H1 (cell line): ENCODE measurements around the gene LAG3. TPM values are rescaled to one million over a fixed set of nuclear protein-coding genes. Genes with fewer than 3 reads are reported as not detected.

Experiments used
- CTCF ChIA-PET: fragments of 300-600 bp; sonication (Branson Sonifier 250); formaldehyde crosslinking; loops from one replicate; lab custom pipeline; 2021; ENCODE audit not compliant: partially characterized antibody; lab: Charles Lee
- POLR2A ChIA-PET: fragments of 300-600 bp; sonication (Branson Sonifier 250); formaldehyde crosslinking; loops from one replicate; lab custom pipeline; 2021; ENCODE audit warnings: inconsistent platforms; ENCODE audit not compliant: partially characterized antibody; lab: Charles Lee
- DNase-seq, 2 experiments: peaks; one replicate each; pipeline versions ENCODE4 v3.0.0 to v3.0.0-alpha.2; 2010 to 2022; ENCODE audit warnings: low spot score in 2 of 2, low read depth in 1 of 2, mixed read lengths in 1 of 2
- FAIRE-seq: peaks from 2 replicates; lab custom pipeline; 2011; peaks lifted over from hg19 to GRCh38; lab: Jason Lieb, UNC
- H2AFZ ChIP-seq: 2 replicates; pipeline ENCODE4 v1.8.1; 2012; ENCODE audit warnings: low read length, inconsistent platforms
- H2AK5ac ChIP-seq: 2 replicates; pipeline ENCODE4 v1.6.1; 2013; ENCODE audit warnings: low read depth, low read length
- H2BK120ac ChIP-seq: replicated peaks from 2 replicates; pipeline ENCODE3; 2013; ENCODE audit warnings: low read depth, low read length, inconsistent platforms
- H2BK12ac ChIP-seq: 2 replicates; pipeline ENCODE4 v1.6.1; 2013; ENCODE audit warnings: low read depth, low read length
- H2BK15ac ChIP-seq: 2 replicates; pipeline ENCODE4 v1.6.1; 2013; ENCODE audit warnings: low read length
- H2BK20ac ChIP-seq: 2 replicates; pipeline ENCODE4 v1.6.1; 2013; ENCODE audit warnings: low read length
- H2BK5ac ChIP-seq: 2 replicates; pipeline ENCODE4 v1.6.1; 2013; ENCODE audit warnings: low read depth, low read length
- H3K14ac ChIP-seq: 2 replicates; pipeline ENCODE4 v1.6.1; 2013; ENCODE audit warnings: inconsistent platforms; ENCODE audit not compliant: insufficient read length
- H3K18ac ChIP-seq: 2 replicates; pipeline ENCODE4 v1.6.1; 2013; ENCODE audit warnings: low read length; ENCODE audit errors: extremely low read depth
- H3K23ac ChIP-seq: 2 replicates; pipeline ENCODE4 v1.6.1; 2013; ENCODE audit warnings: inconsistent platforms; ENCODE audit not compliant: insufficient read length
- H3K23me2 ChIP-seq: 2 replicates; pipeline ENCODE4 v1.6.1; 2013; ENCODE audit warnings: low read depth, low read length
- H3K27ac ChIP-seq: 2 replicates; pipeline ENCODE4 v1.6.1; 2011; ENCODE audit warnings: low read depth, low read length, inconsistent platforms
- H3K27me3 ChIP-seq, 4 experiments: replicated peaks in 1 of 4; 1 replicate in 1 of 4; 2 replicates in 3 of 4; pipeline versions ENCODE4 v1.6.1 to v1.8.1; 2011 to 2013; ENCODE audit warnings: low read length in 3 of 4, mild to moderate bottlenecking in 3 of 4, inconsistent platforms in 2 of 4, mixed read lengths in 2 of 4, moderate library complexity in 1 of 4; ENCODE audit not compliant: control insufficient read depth in 3 of 4, insufficient read depth in 3 of 4; ENCODE audit errors: extremely low read depth in 1 of 4
- H3K36me3 ChIP-seq, 4 experiments: 2 replicates each; pipeline versions ENCODE4 v1.6.1 to v1.8.1; 2011 to 2013; ENCODE audit warnings: mild to moderate bottlenecking in 4 of 4, low read length in 3 of 4, moderate library complexity in 2 of 4, control low read depth in 1 of 4, inconsistent platforms in 1 of 4; ENCODE audit not compliant: insufficient read depth in 4 of 4, control insufficient read depth in 2 of 4
- H3K4ac ChIP-seq: replicated peaks from 2 replicates; pipeline ENCODE3; 2013; ENCODE audit warnings: low read length, low read depth, mixed read lengths, inconsistent platforms; ENCODE audit not compliant: insufficient read length
- H3K4me1 ChIP-seq, 4 experiments: replicated peaks in 1 of 4; 1 replicate in 1 of 4; 2 replicates in 3 of 4; pipeline versions ENCODE4 v1.6.1 to v1.8.1; 2011 to 2013; ENCODE audit warnings: low read length in 3 of 4, inconsistent platforms in 2 of 4, mixed read lengths in 1 of 4; ENCODE audit not compliant: insufficient read depth in 4 of 4, control insufficient read depth in 3 of 4
- H3K4me2 ChIP-seq, 2 experiments: 2 replicates each; pipeline versions ENCODE4 v1.6.1 to v1.8.1; 2011 to 2013; ENCODE audit warnings: low read depth in 2 of 2, low read length in 2 of 2, control low read depth in 1 of 2, inconsistent platforms in 1 of 2, mild to moderate bottlenecking in 1 of 2; ENCODE audit not compliant: insufficient read depth in 1 of 2
- H3K4me3 ChIP-seq, 4 experiments: fragments of 200-600, 300-600 bp in 1 of 4; sonication (generic), shearing (Covaris generic), sonication (Bioruptor Twin) in 1 of 4; 2 replicates each; pipeline versions ENCODE4 v1.5.1 to v1.8.1; 2011 to 2016; ENCODE audit warnings: low read length in 4 of 4, low read depth in 3 of 4, control low read depth in 2 of 4, inconsistent platforms in 2 of 4, mild to moderate bottlenecking in 2 of 4, mixed read lengths in 1 of 4, moderate library complexity in 1 of 4; ENCODE audit not compliant: insufficient read depth in 2 of 4; ENCODE audit errors: extremely low read depth in 1 of 4
- H3K56ac ChIP-seq: replicated peaks from 2 replicates; pipeline ENCODE3; 2013; ENCODE audit warnings: low read depth, mild to moderate bottlenecking, mixed read lengths, low read length, inconsistent platforms; ENCODE audit not compliant: insufficient read length
- H3K79me1 ChIP-seq: 2 replicates; pipeline ENCODE4 v1.6.1; 2013; ENCODE audit warnings: low read depth, low read length, control low read depth
- H3K79me2 ChIP-seq, 2 experiments: 2 replicates each; pipeline versions ENCODE4 v1.6.1 to v1.8.1; 2012 to 2013; ENCODE audit warnings: low read length in 2 of 2, mild to moderate bottlenecking in 2 of 2, inconsistent platforms in 1 of 2; ENCODE audit not compliant: insufficient read depth in 2 of 2, control insufficient read depth in 1 of 2
- H3K9ac ChIP-seq, 4 experiments: replicated peaks in 1 of 4; 1 replicate in 1 of 4; 2 replicates in 3 of 4; pipeline versions ENCODE4 v1.6.1 to v1.8.1; 2011 to 2013; ENCODE audit warnings: low read depth in 3 of 4, low read length in 3 of 4, control low read depth in 2 of 4, mild to moderate bottlenecking in 2 of 4, moderate library complexity in 2 of 4, inconsistent platforms in 1 of 4; ENCODE audit errors: extremely low read depth in 1 of 4
- H3K9me3 ChIP-seq, 2 experiments: 2 replicates each; pipeline versions ENCODE4 v1.6.1 to v1.8.1; 2012 to 2013; ENCODE audit warnings: mild to moderate bottlenecking in 2 of 2, moderate library complexity in 2 of 2, control low read depth in 1 of 2, inconsistent platforms in 1 of 2, low read depth in 1 of 2, low read length in 1 of 2, mixed read lengths in 1 of 2; ENCODE audit not compliant: insufficient read depth in 2 of 2
- H4K20me1 ChIP-seq, 2 experiments: replicated peaks in 1 of 2; 2 replicates each; pipeline versions ENCODE3 to v1.8.1; 2011 to 2013; ENCODE audit warnings: inconsistent platforms in 2 of 2, low read length in 2 of 2, mild to moderate bottlenecking in 1 of 2; ENCODE audit not compliant: insufficient read depth in 2 of 2, control insufficient read depth in 1 of 2
- H4K5ac ChIP-seq: 2 replicates; pipeline ENCODE4 v1.6.1; 2013; ENCODE audit warnings: low read length, low read depth, mixed read lengths, inconsistent platforms; ENCODE audit not compliant: insufficient read length
- H4K8ac ChIP-seq: 2 replicates; pipeline ENCODE4 v1.8.0; 2013; ENCODE audit warnings: mild to moderate bottlenecking, moderate library complexity, low read length, inconsistent platforms; ENCODE audit not compliant: insufficient read depth; ENCODE audit errors: extremely low read depth
- H4K91ac ChIP-seq: replicated peaks from 2 replicates; pipeline ENCODE3; 2013; ENCODE audit warnings: low read length, mixed read lengths, inconsistent platforms; ENCODE audit not compliant: insufficient read length
- ASH2L ChIP-seq: fragments of 200-600, 300-600 bp; sonication (generic); IDR thresholded peaks from one replicate; pipeline ENCODE4 v1.7.1; 2017; ENCODE audit warnings: low read length
- BCL11A ChIP-seq, 2 experiments: IDR thresholded peaks; one replicate each; pipeline ENCODE4 v1.6.1; 2011; ENCODE audit warnings: low read depth in 2 of 2, low read length in 2 of 2, mild to moderate bottlenecking in 2 of 2
- BRCA1 ChIP-seq: IDR thresholded peaks from 2 replicates; pipeline ENCODE4 v1.6.1; 2012; ENCODE audit warnings: low read depth, low read length, improper control_type of control experiment
- CTBP2 ChIP-seq: IDR thresholded peaks from 2 replicates; pipeline ENCODE4 v1.7.0; 2011; ENCODE audit warnings: borderline replicate concordance, mild to moderate bottlenecking, moderate library complexity, mixed read lengths, low read length; ENCODE audit not compliant: insufficient read depth, insufficient read length
- CTCF ChIP-seq, 3 experiments: IDR thresholded peaks; 1 replicate in 2 of 3; 2 replicates in 1 of 3; pipeline versions ENCODE4 v1.5.1 to v1.6.1; 2011; ENCODE audit warnings: low read length in 3 of 3, mild to moderate bottlenecking in 3 of 3, inconsistent platforms in 2 of 3, low read depth in 1 of 3, moderate library complexity in 1 of 3; ENCODE audit not compliant: insufficient read depth in 1 of 3; ENCODE audit errors: control extremely low read depth in 1 of 3
- HDAC6 ChIP-seq: IDR thresholded peaks from one replicate; pipeline ENCODE4 v1.7.1; 2012; ENCODE audit warnings: low read depth, mild to moderate bottlenecking, inconsistent platforms, low read length, moderate library complexity
- KDM1A ChIP-seq: fragments of 200-600, 300-600 bp; sonication (generic); IDR thresholded peaks from 2 replicates; pipeline ENCODE4 v1.7.1; 2016; ENCODE audit warnings: mild to moderate bottlenecking, low read length, borderline replicate concordance
- PHF8 ChIP-seq: fragments of 200-600 bp; sonication (generic); conservative IDR thresholded peaks from 2 replicates; pipeline ENCODE4 v1.7.1; 2012; ENCODE audit warnings: low read depth, mild to moderate bottlenecking, inconsistent platforms, low read length, moderate library complexity
- RBBP5 ChIP-seq: IDR thresholded peaks from 2 replicates; pipeline ENCODE4 v1.7.1; 2012; ENCODE audit warnings: low read depth, mild to moderate bottlenecking, inconsistent platforms, low read length, moderate library complexity, borderline replicate concordance
- RFX5 ChIP-seq: IDR thresholded peaks from 2 replicates; pipeline ENCODE4 v1.6.1; 2011; ENCODE audit warnings: low read depth, low read length, improper control_type of control experiment, borderline replicate concordance
- YY1 ChIP-seq: IDR thresholded peaks from 2 replicates; pipeline ENCODE4 v1.6.1; 2011; ENCODE audit warnings: low read depth, mild to moderate bottlenecking, low read length
- WGBS, 2 experiments: shearing (Covaris generic) in 1 of 2; methylation state at CpG; one replicate each; pipeline versions ENCODE4 v1.1.6 to v1.1.7; 2013 to 2015; ENCODE audit warnings: low lambda C conversion rate in 2 of 2, mixed read lengths in 2 of 2, inconsistent platforms in 1 of 2, low coverage in 1 of 2, missing lambda C conversion rate in 1 of 2; ENCODE audit not compliant: insufficient replicate concordance in 2 of 2, insufficient coverage in 1 of 2, insufficient read length in 1 of 2; ENCODE audit errors: extremely low coverage in 1 of 2, missing lambda C conversion rate in 1 of 2; 5-methylcytosine and 5-hydroxymethylcytosine counted together
- polyA plus RNA-seq, 7 experiments: library from polyadenylated mRNA; depleted of rRNA in 3 of 7; stranded (reverse) in 5 of 7; unstranded in 2 of 7; fragments of >200 nt in 5 of 7; fragments of 200-250 nt in 2 of 7; gene quantifications; 1 replicate in 5 of 7; 2 replicates in 1 of 7; 4 replicates in 1 of 7; pipeline versions ENCODE4 v1.2.1 to v1.2.3, GENCODE V29; 2011 to 2013; ENCODE audit warnings: missing spikeins in 2 of 7, mixed read lengths in 2 of 7
- total RNA-seq: library from RNA; stranded (reverse); fragmentation: NEBNext Ultra II Directional; extraction: Animal tissue kit (Norgen Biotek cat#: 25700); gene quantifications from 2 replicates; pipeline ENCODE4 v1.2.1, GENCODE V29; 2021

The LAG3 gene
- total and polyA plus RNA-seq, 2 of the 8 experiments (the other 6 are each of a cell fraction or from before 2014, with no cell fraction given) = 1.1 to 3.1 TPM

GRCh38 chr12:6782119-6782518 is 9.8 kb downstream of the LAG3 start:
- ChIA-PET CTCF (interaction anchor here (0.9 to 29.6 kb wide), 7 partner anchors 11 to 161 kb away, joined by 3 to 532 read pairs (median 32); partner anchors contain the start of genes GNB3, GPR162, LAG3 and MLF2), POLR2A (interaction anchor here (1.0 to 10.4 kb wide), 7 partner anchors 11 to 85 kb away, joined by 3 to 97 read pairs (median 4); partner anchors contain the start of genes PTMS and TPI1)
- Histone ChIP-seq H2BK5ac (no peak overlapping the region), H4K8ac (no peak overlapping the region; the same call in 1 of the 2 replicates), H2BK20ac (no peak overlapping the region), H3K18ac (no peak overlapping the region), H3K9ac (no peak overlapping the region), H3K79me2 (no peaks in the 10 kb centered on the region), H2BK120ac (no peak overlapping the region), H3K79me1 (no peaks in the 10 kb centered on the region), H2AFZ (no peak overlapping the region), H3K36me3 (no peaks in the 10 kb centered on the region), H3K14ac (no peak overlapping the region), H3K9me3 (no peaks in the 10 kb centered on the region), H3K23me2 (peaks cover 10% of the 10 kb centered on the region), H3K27me3 (peaks cover 0 to 10% (median 5%) of the 10 kb centered on the region in 4 experiments; a peak in 3 of 7 replicates), H4K91ac (no peak overlapping the region), H3K4me3 (no peak overlapping the region), H3K4me1 (peaks cover 9 to 22% (median 14%) of the 10 kb centered on the region in 4 experiments), H2BK12ac (no peak overlapping the region), H2AK5ac (no peak overlapping the region), H4K5ac (no peak overlapping the region), H3K27ac (no peak overlapping the region), H4K20me1 (no peaks in the 10 kb centered on the region), H3K4ac (no peak overlapping the region), H3K4me2 (no peak overlapping the region), H2BK15ac (no peak overlapping the region), H3K56ac (no peak overlapping the region), H3K23ac (no peak overlapping the region)
- DNase-seq (no peak), FAIRE-seq (no peak)
- 88% methylated on average over 6 of the region's 6 CpGs; no CpG with 5 or more reads in 1 of the 2 experiments for WGBS, 2 experiments
- TF ChIP-seq KDM1A = no peak
- TF ChIP-seq BCL11A (IDR thresholded peaks at IDR 0.05; ENCODE audit: low read depth in 2 of 2, low read length in 2 of 2) = no peak
- TF ChIP-seq CTCF (IDR thresholded peaks at IDR 0.05; ENCODE audit: control extremely low read depth in 1 of 3, insufficient read depth in 1 of 3, low read depth in 1 of 3, low read length in 3 of 3) = no peak
- TF ChIP-seq RBBP5 = no peak
- no peak for TF ChIP-seq HDAC6
- TF ChIP-seq CTBP2 = no peak
- TF ChIP-seq YY1 = no peak
- TF ChIP-seq RFX5 = no peak
- TF ChIP-seq PHF8 = no peak
- no peak for TF ChIP-seq BRCA1
- TF ChIP-seq ASH2L = no peak
